Measurements from ENCODE around the gene MVB12B. TPM values are rescaled to one million over a fixed set of nuclear protein-coding genes. Genes with fewer than 3 reads are reported as not detected.
"Not testable (repeated sequence)": the region's sequence is repeated elsewhere in the genome, so short reads cannot be mapped to it uniquely, and the experiment has no call there.

Gene MVB12B
- total RNA-seq, 1 donor from 2014 or later: 20.2 TPM

- peaks cover 16% of the 10 kb centered on the region for H3K36me3 Mint-ChIP-seq (ENCODE audit: unreplicated experiment)
- H3K9me3 Mint-ChIP-seq (ENCODE audit: unreplicated experiment): no peaks in the 10 kb centered on the region
- H3K4me3 Mint-ChIP-seq (ENCODE audit: unreplicated experiment): no peak overlapping the region
- H3K27me3 Mint-ChIP-seq (ENCODE audit: unreplicated experiment): no peaks in the 10 kb centered on the region
- peaks cover 32% of the 10 kb centered on the region for H3K4me1 Mint-ChIP-seq (ENCODE audit: unreplicated experiment)
- H3K27ac Mint-ChIP-seq (ENCODE audit: unreplicated experiment): no peak overlapping the region
- no peak for TF ChIP-seq CTCF (IDR thresholded peaks at IDR 0.05)
- no peak for DNase-seq (ENCODE audit: extremely low spot score, unreplicated experiment)
These were observed 149.4 kb downstream of the MVB12B start for GRCh38 chr9:126475933-126476555.

- not testable (repeated sequence) for H3K27ac Mint-ChIP-seq (ENCODE audit: unreplicated experiment); DNase-seq (ENCODE audit: extremely low spot score, unreplicated experiment)
These were observed 150.8 kb downstream of the MVB12B start for GRCh38 chr9:126477432-126477831.

GRCh38 chr9:126478216-126478981 is 151.8 kb downstream of the MVB12B start:
- Mint-ChIP-seq H3K36me3 (ENCODE audit: unreplicated experiment) (peaks cover 19% of the 10 kb centered on the region), H3K4me1 (ENCODE audit: unreplicated experiment) (peaks cover 25% of the 10 kb centered on the region), H3K9me3 (ENCODE audit: unreplicated experiment) (no peaks in the 10 kb centered on the region)

More at GRCh38 chr9:126477432-126477831, 150.8 kb downstream of the MVB12B start:
- H3K4me3 Mint-ChIP-seq (ENCODE audit: unreplicated experiment); H3K9me3 Mint-ChIP-seq (ENCODE audit: unreplicated experiment); H3K27me3 Mint-ChIP-seq (ENCODE audit: unreplicated experiment): not testable (repeated sequence)
- peaks cover 27% of the 10 kb centered on the region for H3K4me1 Mint-ChIP-seq (ENCODE audit: unreplicated experiment)
- peaks cover 19% of the 10 kb centered on the region for H3K36me3 Mint-ChIP-seq (ENCODE audit: unreplicated experiment)

GRCh38 chr9:126479515-126479914 is 152.9 kb downstream of the MVB12B start:
- Mint-ChIP-seq H3K9me3 (ENCODE audit: unreplicated experiment) (no peaks in the 10 kb centered on the region), H3K4me1 (ENCODE audit: unreplicated experiment) (peaks cover 14% of the 10 kb centered on the region), H3K36me3 (ENCODE audit: unreplicated experiment) (peaks cover 24% of the 10 kb centered on the region), H3K27ac (ENCODE audit: unreplicated experiment) (no peak overlapping the region), H3K27me3 (ENCODE audit: unreplicated experiment) (no peaks in the 10 kb centered on the region), H3K4me3 (ENCODE audit: unreplicated experiment) (no peak overlapping the region)
- no peak for DNase-seq (ENCODE audit: extremely low spot score, unreplicated experiment)
- no peak for TF ChIP-seq CTCF (IDR thresholded peaks at IDR 0.05)

More at GRCh38 chr9:126478216-126478981, 151.8 kb downstream of the MVB12B start:
- no peak for DNase-seq (ENCODE audit: extremely low spot score, unreplicated experiment)
- TF ChIP-seq CTCF (IDR thresholded peaks at IDR 0.05): no peak
- H3K27me3 Mint-ChIP-seq (ENCODE audit: unreplicated experiment): no peaks in the 10 kb centered on the region
- no peak overlapping the region for H3K27ac Mint-ChIP-seq (ENCODE audit: unreplicated experiment)
- no peak overlapping the region for H3K4me3 Mint-ChIP-seq (ENCODE audit: unreplicated experiment)

- TF ChIP-seq CTCF (IDR thresholded peaks at IDR 0.05): no peak
- no peak for DNase-seq (ENCODE audit: extremely low spot score, unreplicated experiment)
- Mint-ChIP-seq H3K4me3 (ENCODE audit: unreplicated experiment) (no peak overlapping the region), H3K27me3 (ENCODE audit: unreplicated experiment) (no peaks in the 10 kb centered on the region), H3K4me1 (ENCODE audit: unreplicated experiment) (peaks cover 3% of the 10 kb centered on the region), H3K36me3 (ENCODE audit: unreplicated experiment) (peaks cover 24% of the 10 kb centered on the region), H3K9me3 (ENCODE audit: unreplicated experiment) (no peaks in the 10 kb centered on the region), H3K27ac (ENCODE audit: unreplicated experiment) (no peak overlapping the region)
These were observed 154.2 kb downstream of the MVB12B start for GRCh38 chr9:126480813-126481212.

Measured in osteocyte (in vitro differentiated cells).